GM21619 (cell line): ENCODE measurements around the gene IRF9.
A peak's percentile ranks its signal among the peaks of the same experiment; 100 is the strongest.
"Not testable (repeated sequence)": the region's sequence is repeated elsewhere in the genome, so short reads cannot be mapped to it uniquely, and the experiment has no call there.

Experiments
- ATAC-seq: cut with Tn5 transposase; IDR thresholded peaks from one replicate; pipeline ENCODE4 v1.9.1; 2021; ENCODE audit not compliant: unreplicated experiment

IRF9 gene

GRCh38 chr14:24190416-24190815, 29.4 kb downstream of the IRF9 start:
- ATAC-seq, result no peak

DNA sequence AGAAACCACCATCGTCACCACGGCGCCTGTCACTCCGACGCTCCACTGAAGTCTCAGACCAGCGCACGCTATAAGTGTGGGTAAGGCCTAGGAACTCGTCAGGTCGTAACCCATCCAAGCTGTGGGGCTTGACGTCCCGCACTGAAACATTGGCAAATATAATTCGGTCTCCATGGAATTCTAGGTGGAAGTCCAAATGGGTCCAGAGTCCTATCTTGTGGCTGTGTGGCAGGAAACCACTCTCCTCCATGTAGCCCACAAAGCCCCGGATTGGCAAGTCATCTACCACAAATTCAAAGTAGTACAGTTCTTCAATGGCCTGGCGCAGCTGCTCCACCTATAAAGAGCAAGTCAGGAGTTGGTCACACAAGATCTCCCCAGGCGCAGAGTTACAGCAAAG, 31.9 kb downstream of the IRF9 start:
- no peak for ATAC-seq

DNA sequence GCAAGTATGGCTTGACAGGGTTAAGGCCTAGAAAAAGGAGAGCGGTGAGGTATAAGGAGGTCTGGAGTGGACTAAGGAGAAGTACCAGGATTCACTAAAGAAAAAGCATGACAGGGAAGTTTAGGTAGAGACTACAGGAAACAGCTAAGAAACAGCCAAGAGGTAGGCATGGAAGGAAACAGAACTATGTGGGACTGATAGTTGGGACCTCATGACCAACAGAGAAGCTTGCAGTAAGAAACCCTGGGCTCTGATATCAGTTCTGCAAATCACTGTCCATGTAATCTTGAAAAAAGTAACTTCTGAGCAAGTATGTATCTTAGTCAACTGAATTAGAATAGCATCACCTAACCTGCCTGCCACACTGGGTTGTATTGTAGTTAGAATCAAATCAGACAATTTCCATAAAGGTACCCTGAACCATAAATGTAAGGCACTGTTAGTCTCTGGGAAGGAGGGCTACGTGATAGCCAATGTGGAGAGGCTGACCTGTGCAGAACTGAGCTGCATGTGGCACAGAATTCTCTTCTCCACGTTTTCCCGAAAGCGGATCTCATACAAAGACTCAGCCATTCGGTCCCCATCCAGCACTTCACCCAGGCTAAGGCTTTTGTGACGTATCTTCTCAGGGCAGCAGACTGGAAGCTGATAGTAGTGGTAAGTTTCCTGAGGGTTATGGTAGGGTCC, 33.3 kb downstream of the IRF9 start:
- no peak for ATAC-seq

DNA sequence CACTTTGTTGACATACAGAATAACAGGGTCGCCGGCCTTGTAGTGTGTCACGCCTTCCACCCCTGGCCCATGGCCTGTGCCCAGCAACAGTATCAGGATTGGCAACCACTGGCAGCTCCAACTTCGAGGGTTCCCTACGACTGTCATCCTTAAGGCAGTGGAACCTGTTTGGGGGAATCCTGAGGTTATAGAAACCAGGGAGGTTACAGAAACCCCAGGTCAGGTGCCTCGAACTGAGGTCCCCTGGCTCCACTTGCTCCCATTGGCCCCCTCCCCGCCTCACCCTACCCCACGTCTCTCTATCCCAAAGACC, 33.8 kb downstream of the IRF9 start:
- ATAC-seq, result no peak

- ATAC-seq, result peak; percentile 82
These were observed 34.4 kb downstream of the IRF9 start, which contains the start of gene TM9SF1 for GRCh38 chr14:24195186-24196070. TM9SF1 (minus strand) TSS chr14:24195441; CDS start chr14:24195019, 422 bp downstream.

GRCh38 chr14:24196071-24197055, 35.3 kb downstream of the IRF9 start:
- ATAC-seq, result peak; percentile 15

- ATAC-seq, result no peak
These were observed 36.0 kb downstream of the IRF9 start for GRCh38 chr14:24197056-24197450.

DNA sequence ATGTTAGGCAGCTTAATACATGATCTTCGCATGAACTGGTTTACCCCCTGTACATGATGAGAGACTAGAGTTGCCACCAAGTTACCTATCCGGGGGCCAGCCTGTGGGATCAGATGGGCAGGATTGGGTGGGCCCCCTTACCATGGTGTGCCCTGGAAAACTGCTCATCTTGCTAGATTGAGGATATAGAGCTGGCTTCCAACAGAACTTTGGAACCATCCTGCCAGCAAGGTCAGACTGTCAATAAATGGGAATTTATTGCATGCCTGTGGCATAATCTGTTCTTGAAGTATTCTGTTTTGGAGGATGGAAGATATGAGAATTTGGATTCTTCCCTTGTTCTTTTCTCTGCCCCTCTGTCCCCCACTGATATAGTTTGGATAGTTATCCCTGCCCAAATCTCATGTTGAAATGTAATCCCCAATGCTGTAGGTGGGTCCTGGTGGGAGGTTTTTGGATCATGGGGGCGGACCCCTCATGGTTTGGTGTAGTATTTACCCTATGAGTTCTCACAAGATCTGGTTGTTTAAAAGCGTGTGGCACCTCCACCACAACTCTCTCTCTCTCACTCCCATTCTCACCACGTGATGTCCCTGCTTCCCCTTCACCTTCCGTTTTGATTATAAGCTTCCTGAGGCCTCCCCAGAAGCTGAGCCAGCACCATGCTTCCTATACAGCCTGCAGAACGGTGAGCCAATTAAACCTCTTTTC, 37.9 kb downstream of the IRF9 start:
- no peak for ATAC-seq

GRCh38 chr14:24202538-24202937, 41.5 kb downstream of the IRF9 start:
- ATAC-seq, result not testable (repeated sequence)

GRCh38 chr14:24203249-24203886, 42.3 kb downstream of the IRF9 start:
- ATAC-seq, result not testable (repeated sequence)

GRCh38 chr14:24204163-24205146, 43.4 kb downstream of the IRF9 start:
- ATAC-seq, result no peak

DNA sequence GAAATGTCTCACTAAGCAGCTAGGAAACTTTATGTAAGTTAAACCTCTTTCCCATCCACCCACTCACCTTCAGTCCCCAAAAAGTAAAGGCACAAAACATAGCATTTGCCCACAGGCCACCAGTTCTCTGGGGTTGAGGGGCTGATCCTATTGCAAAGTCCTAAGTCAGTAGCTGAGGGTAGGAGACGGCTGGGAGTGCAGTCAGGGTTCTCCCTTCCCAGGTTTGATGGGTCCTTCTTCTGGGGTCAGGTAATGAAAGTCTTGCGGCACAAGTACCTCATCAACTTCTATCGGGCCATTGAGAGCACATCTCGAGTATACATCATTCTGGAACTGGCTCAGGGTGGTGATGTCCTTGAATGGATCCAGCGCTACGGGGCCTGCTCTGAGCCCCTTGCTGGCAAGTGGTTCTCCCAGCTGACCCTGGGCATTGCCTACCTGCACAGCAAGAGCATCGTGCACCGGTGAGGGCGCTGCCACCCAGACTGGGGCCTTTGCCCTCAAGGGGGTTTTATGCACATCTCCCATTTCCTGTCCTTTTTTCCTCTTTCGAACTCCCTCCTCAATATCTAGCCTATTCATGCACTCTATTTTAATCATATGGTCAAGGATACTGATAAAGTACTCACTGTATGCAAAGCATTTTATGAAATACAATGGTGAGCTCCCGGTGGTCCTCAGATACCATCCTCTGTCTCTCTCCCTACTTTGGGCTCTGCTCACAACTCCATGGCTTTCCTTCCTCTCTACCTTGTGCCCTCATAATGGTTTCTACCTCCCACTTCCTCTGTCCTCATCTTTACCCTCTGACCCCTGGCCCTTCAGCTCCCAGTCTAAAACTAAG, 45.4 kb downstream of the IRF9 start:
- no peak for ATAC-seq

- ATAC-seq, result no peak
These were observed 46.1 kb downstream of the IRF9 start for GRCh38 chr14:24207104-24207551.

- no peak for ATAC-seq
These were observed 46.6 kb downstream of the IRF9 start for GRCh38 chr14:24207625-24208024.

DNA sequence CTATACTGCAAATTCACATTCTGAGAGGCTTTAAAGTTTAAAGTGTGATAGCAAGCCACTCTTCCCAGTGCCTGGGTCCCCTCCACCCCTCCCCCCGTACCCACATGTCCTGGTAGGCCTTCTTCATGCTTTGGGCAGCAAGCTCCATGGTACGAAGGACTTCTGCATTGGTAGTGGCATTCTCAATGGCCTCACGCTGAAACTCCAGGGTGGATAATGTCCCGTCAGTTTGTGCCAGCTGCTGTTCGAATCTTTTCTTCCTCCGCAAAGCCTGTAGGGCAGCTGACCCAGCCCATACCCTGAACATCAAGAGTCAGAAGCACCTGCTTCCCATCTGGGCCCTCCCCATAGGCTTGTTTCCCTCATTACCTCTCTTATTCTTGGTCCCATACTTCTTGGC, 50.2 kb downstream of the IRF9 start:
- ATAC-seq, result no peak

GRCh38 chr14:24212924-24213865, 52.1 kb downstream of the IRF9 start, which contains the start of gene CHMP4A:
CHMP4A (minus strand) TSS chr14:24213488; CDS start chr14:24213439, 49 bp downstream.
- peak; percentile 77 for ATAC-seq
